Liver (tissue), 9 donors: ENCODE results near the gene PNMA1. TPM values are rescaled to one million over a fixed set of nuclear protein-coding genes. Genes with fewer than 3 reads are reported as not detected.

Experiments used
- DNase-seq: peaks from one replicate; pipeline ENCODE4 v3.0.0-alpha.2; 2017; ENCODE audit warnings: low spot score
- H3K27ac ChIP-seq, 2 donors: one replicate each; pipeline ENCODE4 v1.7.0; 2013; ENCODE audit warnings: inconsistent platforms in 2 of 2, low read length in 2 of 2, control low read depth in 1 of 2, low read depth in 1 of 2, mild to moderate bottlenecking in 1 of 2
- H3K27me3 ChIP-seq, 4 donors: one replicate each; pipeline versions ENCODE4 v1.6.1 to v1.7.0; 2013; ENCODE audit warnings: low read length in 3 of 4, inconsistent platforms in 1 of 4, mild to moderate bottlenecking in 1 of 4, moderate library complexity in 1 of 4; ENCODE audit not compliant: control insufficient read depth in 4 of 4, insufficient read depth in 4 of 4
- H3K36me3 ChIP-seq, 4 donors: one replicate each; pipeline versions ENCODE4 v1.6.1 to v1.7.0; 2013; ENCODE audit warnings: low read length in 3 of 4, mild to moderate bottlenecking in 3 of 4, low read depth in 1 of 4, moderate library complexity in 1 of 4; ENCODE audit not compliant: control insufficient read depth in 4 of 4, insufficient read depth in 3 of 4
- H3K4me1 ChIP-seq, 4 donors: one replicate each; pipeline versions ENCODE4 v1.6.1 to v1.7.0; 2013; ENCODE audit warnings: low read length in 3 of 4, mild to moderate bottlenecking in 3 of 4, moderate library complexity in 1 of 4; ENCODE audit not compliant: control insufficient read depth in 4 of 4, insufficient read depth in 4 of 4
- H3K4me3 ChIP-seq, 3 donors: one replicate each; pipeline versions ENCODE4 v1.6.1 to v1.7.0; 2013; ENCODE audit warnings: low read length in 3 of 3, control low read depth in 1 of 3, low read depth in 1 of 3, mild to moderate bottlenecking in 1 of 3
- H3K9ac ChIP-seq, 2 donors: one replicate each; pipeline ENCODE4 v1.7.0; 2013; ENCODE audit warnings: low read length in 2 of 2, mild to moderate bottlenecking in 2 of 2, moderate library complexity in 2 of 2, control low read depth in 1 of 2, low read depth in 1 of 2
- H3K9me3 ChIP-seq, 4 donors: one replicate each; pipeline versions ENCODE4 v1.6.1 to v1.7.0; 2013; ENCODE audit warnings: low read length in 3 of 4; ENCODE audit not compliant: control insufficient read depth in 4 of 4
- ATF3 ChIP-seq: IDR thresholded peaks from 2 replicates; pipeline ENCODE4 v1.6.1; 2016; ENCODE audit warnings: antibody characterized with exemption
- CTCF ChIP-seq: fragments of 150-350 bp; IDR thresholded peaks from 2 replicates; pipeline ENCODE4 v1.5.1; 2017; ENCODE audit warnings: improper control_type of control experiment, low read depth, low read length; ENCODE audit not compliant: missing input control
- EGR1 ChIP-seq, 2 donors: IDR thresholded peaks; 2 replicates each; pipeline ENCODE4 v1.6.1; 2016 to 2018; ENCODE audit warnings: antibody characterized with exemption in 2 of 2, low read depth in 2 of 2
- FOXA2 ChIP-seq: IDR thresholded peaks from 2 replicates; pipeline ENCODE4 v1.6.1; 2016; ENCODE audit warnings: antibody characterized with exemption
- GABPA ChIP-seq, 2 donors: IDR thresholded peaks in 1 of 2; conservative IDR thresholded peaks in 1 of 2; 2 replicates each; pipeline ENCODE4 v1.6.1; 2016; ENCODE audit warnings: antibody characterized with exemption in 2 of 2, mild to moderate bottlenecking in 1 of 2, moderate library complexity in 1 of 2
- HNF4A ChIP-seq, 2 donors: conservative IDR thresholded peaks; 2 replicates each; pipeline ENCODE4 v1.6.1; 2016; ENCODE audit warnings: antibody characterized with exemption in 2 of 2, mild to moderate bottlenecking in 2 of 2
- HNF4G ChIP-seq: IDR thresholded peaks from 2 replicates; pipeline ENCODE4 v1.6.1; 2016; ENCODE audit warnings: antibody characterized with exemption
- JUND ChIP-seq, 2 donors: IDR thresholded peaks; 2 replicates each; pipeline ENCODE4 v1.6.1; 2016; ENCODE audit warnings: antibody characterized with exemption in 2 of 2
- MAX ChIP-seq: IDR thresholded peaks from 2 replicates; pipeline ENCODE4 v1.6.1; 2016; ENCODE audit warnings: antibody characterized with exemption
- NR2F2 ChIP-seq: IDR thresholded peaks from 2 replicates; pipeline ENCODE4 v1.6.1; 2016; ENCODE audit warnings: antibody characterized with exemption
- RAD21 ChIP-seq, 2 donors: IDR thresholded peaks; 2 replicates each; pipeline ENCODE4 v1.6.1; 2016; ENCODE audit warnings: antibody characterized with exemption in 2 of 2, mild to moderate bottlenecking in 2 of 2
- REST ChIP-seq: IDR thresholded peaks from 2 replicates; pipeline ENCODE4 v1.6.1; 2016; ENCODE audit warnings: antibody characterized with exemption, mild to moderate bottlenecking
- RXRA ChIP-seq, 2 donors: IDR thresholded peaks; 2 replicates each; pipeline ENCODE4 v1.6.1; 2017 to 2018; ENCODE audit warnings: antibody characterized with exemption in 2 of 2, mild to moderate bottlenecking in 1 of 2
- SP1 ChIP-seq: IDR thresholded peaks from 2 replicates; pipeline ENCODE4 v1.6.1; 2018; ENCODE audit warnings: antibody characterized with exemption, mild to moderate bottlenecking
- TAF1 ChIP-seq: conservative IDR thresholded peaks from 2 replicates; pipeline ENCODE4 v1.6.1; 2016; ENCODE audit warnings: antibody characterized with exemption, mild to moderate bottlenecking
- YY1 ChIP-seq: IDR thresholded peaks from 2 replicates; pipeline ENCODE4 v1.6.1; 2016; ENCODE audit warnings: antibody characterized with exemption, mild to moderate bottlenecking
- ZBTB33 ChIP-seq: IDR thresholded peaks from 2 replicates; pipeline ENCODE4 v1.6.1; 2016; ENCODE audit warnings: antibody characterized with exemption
- WGBS: extraction: QIAGEN DNeasy Blood & Tissue Kit; methylation state at CpG from one replicate; pipeline ENCODE4 v1.1.7; 2013; 5-methylcytosine and 5-hydroxymethylcytosine counted together
- polyA plus RNA-seq, 2 donors: library from polyadenylated mRNA; stranded (reverse) in 1 of 2; unstranded in 1 of 2; fragments of 200-250 nt in 1 of 2; fragments of >200 nt in 1 of 2; fragmentation: Nextera tagmentation in 1 of 2; extraction: Ambion mirVana in 1 of 2; gene quantifications; one replicate each; pipeline versions ENCODE4 v1.2.1 to v1.2.3, GENCODE V29; 2013 to 2015
- total RNA-seq, 2 donors: library from RNA; depleted of rRNA; stranded (reverse); fragments of >200 nt; gene quantifications; one replicate each; pipeline ENCODE4 v1.2.3, GENCODE V29; 2014
- donor health status: healthy.
- donor health status: healthy.
- donor health status: healthy.
- donor health status: healthy.
- donor health status: healthy.

PNMA1 gene
- total and polyA plus RNA-seq, 4 donors: 2.3 to 10.4 (median 3.4) TPM

GRCh38 chr14:73726025-73726961, 12.1 kb upstream of the PNMA1 start:
- Histone ChIP-seq H3K9me3 (no peaks in the 10 kb centered on the region), H3K9ac (no peak overlapping the region), H3K4me1 (peaks cover 13 to 65% (median 50%) of the 10 kb centered on the region in 4 donors), H3K4me3 (no peak overlapping the region), H3K27me3 (no peaks in the 10 kb centered on the region), H3K27ac (peak overlapping the region; percentile 15 to 78), H3K36me3 (peaks cover 11 to 63% (median 35%) of the 10 kb centered on the region in 4 donors)
- 82% methylated on average over 14 of the region's 14 CpGs for WGBS
- TF ChIP-seq NR2F2 (no peak), ATF3 (no peak), RAD21 (IDR thresholded peaks at IDR 0.05) (no peak), JUND (IDR thresholded peaks at IDR 0.05) (no peak), HNF4G (no peak), REST (no peak), YY1 (no peak), RXRA (IDR thresholded peaks at IDR 0.05) (no peak), EGR1 (IDR thresholded peaks at IDR 0.05; ENCODE audit: low read depth in 2 of 2) (no peak), TAF1 (no peak), MAX (no peak), FOXA2 (no peak), GABPA (IDR thresholded peaks at IDR 0.05 in 1 of 2, conservative IDR thresholded peaks at IDR 0.05 in 1 of 2) (no peak)
- no peak for DNase-seq

GRCh38 chr14:73725116-73726024, 11.2 kb upstream of the PNMA1 start:
- peak; percentile 84 for DNase-seq
- Histone ChIP-seq H3K27ac (peak overlapping the region; percentile 78 to 81), H3K4me1 (peaks cover 13 to 65% (median 51%) of the 10 kb centered on the region in 4 donors), H3K4me3 (no peak overlapping the region), H3K9me3 (no peaks in the 10 kb centered on the region), H3K9ac (no peak overlapping the region), H3K27me3 (no peaks in the 10 kb centered on the region), H3K36me3 (peaks cover 8 to 64% (median 38%) of the 10 kb centered on the region in 4 donors)
- TF ChIP-seq EGR1 (IDR thresholded peaks at IDR 0.05; ENCODE audit: low read depth in 2 of 2): no peak
- no peak for TF ChIP-seq GABPA (IDR thresholded peaks at IDR 0.05 in 1 of 2, conservative IDR thresholded peaks at IDR 0.05 in 1 of 2)
- TF ChIP-seq REST: no peak
- TF ChIP-seq CTCF: no peak
- no peak for TF ChIP-seq RXRA (IDR thresholded peaks at IDR 0.05)
- no peak for TF ChIP-seq HNF4A (conservative IDR thresholded peaks at IDR 0.05)
- TF ChIP-seq ZBTB33: no peak
- TF ChIP-seq SP1: no peak
- no peak for TF ChIP-seq HNF4G
- no peak for TF ChIP-seq YY1
- WGBS: 88% methylated on average over 8 of the region's 8 CpGs
